GM19240 (cell line): ENCODE results near the gene IL15.
A peak's percentile ranks its signal among the peaks of the same experiment; 100 is the strongest.
"Not testable (repeated sequence)": the region's sequence is repeated elsewhere in the genome, so short reads cannot be mapped to it uniquely, and the experiment has no call there.

Experiments used
- DNase-seq: peaks from one replicate; pipeline ENCODE4 v3.0.0; 2011; ENCODE audit warnings: low spot score; ENCODE audit not compliant: insufficient read length

The IL15 gene, protein sequence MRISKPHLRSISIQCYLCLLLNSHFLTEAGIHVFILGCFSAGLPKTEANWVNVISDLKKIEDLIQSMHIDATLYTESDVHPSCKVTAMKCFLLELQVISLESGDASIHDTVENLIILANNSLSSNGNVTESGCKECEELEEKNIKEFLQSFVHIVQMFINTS

DNA sequence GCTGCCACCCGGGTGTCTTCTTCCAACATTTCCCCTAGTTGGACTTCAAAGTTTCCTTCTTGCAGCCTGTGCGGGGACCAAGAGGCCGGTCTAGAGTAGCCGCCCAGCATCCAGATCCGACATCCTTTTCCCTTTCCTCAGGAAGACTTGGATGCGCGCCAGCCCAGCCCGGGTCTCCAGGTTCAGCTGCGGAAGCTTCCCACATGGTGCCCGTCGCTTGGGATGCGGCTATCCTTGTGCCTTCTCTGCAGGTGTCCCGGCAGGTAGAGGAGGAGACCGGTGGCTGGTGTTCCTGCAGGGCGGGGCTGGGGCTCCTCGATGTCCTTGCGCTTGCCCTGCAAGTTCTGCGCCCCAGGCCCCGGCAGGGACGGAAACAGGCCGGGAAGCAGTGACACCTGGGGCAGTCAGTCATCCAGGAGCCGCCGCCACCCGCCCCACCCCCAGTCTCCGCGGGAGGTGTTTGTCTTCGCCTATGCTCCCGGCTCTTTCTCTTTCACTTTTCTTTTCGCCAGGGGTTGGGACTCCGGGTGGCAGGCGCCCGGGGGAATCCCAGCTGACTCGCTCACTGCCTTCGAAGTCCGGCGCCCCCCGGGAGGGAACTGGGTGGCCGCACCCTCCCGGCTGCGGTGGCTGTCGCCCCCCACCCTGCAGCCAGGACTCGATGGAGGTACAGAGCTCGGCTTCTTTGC, at the start of gene IL15:
Gene IL15 (plus strand): TSS at position 502 of the 689 bp plus-strand sequence. CDS start 82,882 bp downstream, outside the sequence.
- DNase-seq = peak; percentile 46

DNA sequence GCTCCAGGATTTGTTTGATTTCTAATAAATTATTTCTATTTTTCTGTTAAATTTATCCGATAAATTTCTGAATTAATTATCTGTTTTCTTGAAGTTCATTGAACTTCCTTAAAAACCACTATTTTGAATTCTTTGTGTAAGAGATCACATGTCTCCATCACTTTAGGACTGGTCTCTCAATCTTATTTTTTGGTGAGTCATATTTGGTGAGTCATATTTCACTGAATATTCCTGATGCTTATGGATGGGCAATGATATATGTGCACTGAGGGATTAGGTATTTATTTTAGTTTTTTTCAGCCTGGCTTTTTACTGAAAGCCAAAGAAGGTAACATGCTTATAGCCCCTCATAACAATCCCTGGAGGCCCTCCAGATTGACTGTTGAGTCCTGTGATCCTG, 48.5 kb upstream of the IL15 start:
- no peak for DNase-seq

DNA sequence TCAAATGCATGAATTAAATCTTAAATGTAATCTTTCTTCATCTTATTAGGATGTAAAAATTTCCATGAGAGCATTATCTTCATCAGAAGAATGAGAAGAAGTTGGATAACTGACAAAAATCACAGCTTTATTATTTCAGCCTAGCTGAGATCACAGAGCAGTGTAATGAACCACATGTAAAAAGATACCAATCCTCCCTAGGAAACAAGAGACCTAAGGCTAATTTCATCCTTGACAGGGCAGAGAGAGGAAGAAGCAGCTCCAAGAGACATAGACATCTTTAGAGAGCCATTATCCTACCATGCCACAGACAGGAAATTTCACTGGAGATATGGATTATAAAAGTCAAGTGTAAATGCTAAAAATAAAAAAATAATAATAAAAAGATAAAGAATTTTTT, 40.9 kb upstream of the IL15 start:
- no peak for DNase-seq

DNA sequence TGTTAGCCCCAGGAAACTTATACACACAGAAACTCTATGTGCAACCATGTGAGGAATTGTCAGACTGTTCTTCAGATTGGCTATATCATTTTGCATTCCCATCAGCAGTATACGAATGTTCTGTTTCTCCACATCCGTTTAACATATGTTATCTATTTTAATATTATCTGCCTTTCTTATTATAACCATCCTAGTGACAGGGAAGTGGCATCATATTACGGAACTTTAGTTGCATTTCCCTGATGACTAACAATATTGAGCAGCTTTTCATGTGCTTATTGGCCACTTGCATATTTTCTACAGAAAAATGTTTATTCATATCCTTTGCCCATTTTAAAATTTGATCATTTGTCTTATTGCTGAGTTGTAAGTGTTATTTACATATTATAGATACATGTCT, 36.5 kb upstream of the IL15 start:
- DNase-seq = no peak

DNA sequence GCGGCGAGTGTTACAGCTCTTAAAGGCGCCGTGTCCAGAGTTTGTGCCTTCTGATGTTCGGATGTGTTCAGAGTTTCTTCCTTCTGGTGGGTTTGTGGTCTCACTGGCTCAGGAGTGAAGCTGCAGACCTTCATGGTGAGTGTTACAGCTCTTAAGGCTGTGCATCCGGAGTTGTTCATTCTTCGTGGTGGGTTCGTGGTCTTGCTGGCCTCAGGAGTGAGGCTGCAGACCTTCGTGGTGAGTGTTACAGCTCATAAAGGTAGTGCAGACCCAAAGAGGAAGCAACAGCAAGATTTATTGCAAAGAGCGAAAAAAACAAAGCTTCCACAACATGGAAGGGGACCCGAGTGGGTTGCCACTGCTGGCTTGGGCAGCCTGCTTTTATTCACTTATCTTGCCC, 31.7 kb upstream of the IL15 start:
- DNase-seq = not testable (repeated sequence)

DNA sequence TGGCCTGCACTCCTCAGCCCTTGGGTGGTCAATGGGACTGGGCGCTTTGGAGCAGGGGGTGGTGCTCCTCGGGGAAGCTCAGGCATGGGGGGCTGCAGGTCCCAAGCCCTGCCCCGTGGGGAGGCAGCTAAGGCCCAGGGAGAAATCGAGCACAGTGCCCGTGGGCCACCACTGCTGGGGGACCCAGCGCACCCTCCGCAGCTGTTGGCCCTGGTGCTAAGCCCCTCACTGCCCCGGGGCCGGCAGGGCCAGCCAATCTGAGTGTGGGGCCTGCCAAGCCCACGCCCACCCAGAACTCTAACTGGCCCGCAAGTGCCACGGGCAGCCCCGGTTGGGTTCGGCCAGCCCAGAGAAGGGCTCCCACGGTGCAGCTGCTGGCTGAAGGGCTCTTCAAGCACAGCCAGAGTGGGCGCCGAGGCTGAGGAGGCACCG, 30.9 kb upstream of the IL15 start:
- no peak for DNase-seq

DNA sequence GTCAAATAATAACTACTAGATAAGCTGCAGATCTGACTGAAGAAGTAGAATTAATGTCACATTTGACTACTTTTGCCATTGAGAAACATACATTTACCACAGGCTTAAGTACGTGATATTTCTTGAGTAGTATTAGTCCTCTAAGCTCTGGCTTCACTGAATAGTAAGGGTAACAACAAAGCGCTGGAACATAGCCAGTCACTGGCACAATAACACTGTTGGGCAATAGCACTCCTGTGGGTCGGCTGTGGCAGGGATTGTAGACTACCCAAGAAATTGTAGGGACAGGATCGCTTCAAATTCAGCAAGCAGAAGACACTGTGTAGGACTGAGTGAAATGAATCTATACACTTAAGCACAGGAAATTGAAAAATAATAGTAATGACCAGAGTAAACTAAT, 27.1 kb upstream of the IL15 start:
- DNase-seq = no peak

DNA sequence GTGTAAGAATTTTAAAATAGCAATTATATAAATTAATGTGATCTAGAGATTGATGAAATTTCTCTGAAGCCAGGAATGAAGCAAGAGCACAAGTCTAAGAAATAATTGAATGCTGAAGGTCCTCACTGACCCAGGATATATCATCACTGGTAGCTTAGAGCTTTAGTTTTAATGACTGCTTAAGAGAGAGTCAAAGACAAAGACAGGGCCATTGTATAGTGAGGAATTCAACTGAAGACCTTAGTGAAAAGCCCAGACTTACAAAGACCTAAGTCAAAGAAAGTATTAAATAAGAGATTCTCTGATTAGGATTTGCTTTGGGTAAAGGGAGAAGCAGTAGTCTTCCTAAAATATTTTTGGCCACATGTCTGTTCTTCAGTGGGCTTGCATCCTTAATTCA, 26.0 kb upstream of the IL15 start:
- DNase-seq = no peak

DNA sequence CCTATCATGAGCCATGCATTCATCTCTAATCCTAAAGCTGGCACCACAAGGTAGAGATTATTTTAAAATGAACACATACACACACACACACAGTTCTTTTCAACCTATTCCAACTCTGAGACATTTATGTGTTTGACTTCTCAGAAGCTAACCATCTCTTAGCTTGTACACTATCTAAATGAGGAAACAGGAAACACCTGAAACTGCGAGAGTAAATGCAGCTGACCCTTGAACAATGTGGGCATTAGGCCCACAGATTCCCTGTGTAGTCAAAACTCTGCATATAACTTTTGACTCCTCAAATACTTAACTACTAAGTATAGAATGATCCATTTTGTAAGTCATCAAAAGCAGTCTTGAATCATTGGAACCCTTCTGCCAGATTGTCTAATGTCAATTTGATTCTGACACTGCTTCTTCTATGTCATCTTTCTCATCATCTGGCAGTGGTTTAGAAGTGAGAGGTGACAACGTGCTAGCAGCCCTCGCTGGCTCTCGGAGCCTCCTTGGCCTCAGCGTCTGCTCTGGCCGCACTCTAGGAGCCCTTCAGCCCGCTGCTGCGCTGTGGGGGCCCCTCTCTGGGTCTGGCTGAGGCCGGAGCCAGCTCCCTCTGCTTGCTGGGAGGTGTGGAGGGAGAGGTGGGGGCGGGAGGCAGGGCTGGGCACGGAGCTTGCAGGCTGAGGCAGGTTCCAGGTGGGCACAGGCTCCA, 21.4 kb upstream of the IL15 start:
- DNase-seq = no peak

DNA sequence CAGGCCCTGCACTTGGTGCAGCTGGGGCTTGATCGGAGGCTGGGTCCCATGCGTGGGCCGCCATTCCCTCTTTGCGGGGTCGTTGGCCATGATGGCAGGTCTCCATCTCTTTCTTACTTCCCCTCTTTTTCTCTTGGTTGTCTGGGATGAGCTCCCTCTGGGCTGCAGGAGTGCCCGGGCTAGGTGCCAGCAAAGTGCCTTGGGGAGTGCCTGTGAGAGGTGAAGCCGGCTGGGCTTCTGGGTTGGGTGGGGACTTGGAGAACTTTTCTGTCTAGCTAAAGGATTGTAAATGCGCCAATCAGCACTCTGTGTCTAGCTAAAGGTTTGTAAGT, 20.8 kb upstream of the IL15 start:
- DNase-seq = not testable (repeated sequence)

DNA sequence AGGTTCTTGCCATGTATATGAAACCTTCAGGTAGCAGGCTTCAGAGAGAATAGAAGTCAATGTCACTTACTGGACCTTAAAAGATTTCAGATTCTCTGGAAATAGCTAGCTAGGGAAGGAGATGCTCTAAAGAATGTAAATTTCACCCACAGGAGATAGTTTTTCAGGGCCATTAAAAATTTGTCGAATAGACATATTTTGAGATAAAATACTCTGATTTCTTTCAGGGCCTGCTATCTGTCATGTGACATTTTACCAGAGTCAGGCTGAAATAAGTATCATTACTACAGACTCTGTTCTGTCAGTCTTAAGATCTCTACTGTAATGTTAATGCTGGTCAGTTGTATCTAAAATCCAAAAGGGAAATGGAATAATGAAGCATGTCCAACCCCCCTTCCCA, 15.7 kb upstream of the IL15 start:
- no peak for DNase-seq

DNA sequence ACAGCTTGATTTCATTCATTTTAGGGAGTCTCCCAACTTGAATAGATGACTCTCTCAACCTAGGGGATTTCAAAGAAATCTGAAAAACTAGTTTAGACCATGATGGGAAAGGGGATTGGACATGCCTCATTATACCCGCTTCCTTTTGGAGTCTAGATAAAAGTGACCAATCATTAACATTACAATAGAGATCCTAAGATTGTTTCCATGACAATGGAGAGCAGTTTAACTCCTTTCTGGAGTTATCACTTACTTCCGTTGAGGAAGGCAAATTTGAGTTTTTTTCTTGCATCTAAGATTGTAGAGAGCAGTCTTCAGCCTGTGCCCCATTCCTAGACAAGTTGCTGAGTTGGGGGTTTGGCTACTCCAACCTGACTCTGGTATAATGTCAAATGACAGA, 11.4 kb upstream of the IL15 start:
- no peak for DNase-seq

DNA sequence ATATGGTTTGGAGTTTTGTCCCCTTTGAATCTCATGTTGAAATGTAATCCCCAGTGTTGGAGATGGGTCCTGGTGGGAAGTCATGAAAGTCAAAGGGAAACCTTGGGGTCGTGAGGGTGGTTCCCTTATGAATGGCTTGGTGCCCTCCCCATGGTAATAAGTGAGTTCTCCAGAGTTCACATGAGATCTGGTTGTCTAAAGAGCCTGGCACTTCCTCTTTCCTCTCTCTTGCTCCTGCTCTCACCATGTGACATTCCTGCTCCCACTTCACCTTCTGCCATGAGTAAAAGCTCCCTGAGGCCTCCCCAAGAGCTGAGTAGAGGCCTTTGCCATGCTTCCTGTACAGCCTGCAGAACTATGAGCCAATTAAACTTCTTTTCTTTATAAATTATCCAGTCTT, 5.5 kb upstream of the IL15 start:
- DNase-seq = no peak

DNA sequence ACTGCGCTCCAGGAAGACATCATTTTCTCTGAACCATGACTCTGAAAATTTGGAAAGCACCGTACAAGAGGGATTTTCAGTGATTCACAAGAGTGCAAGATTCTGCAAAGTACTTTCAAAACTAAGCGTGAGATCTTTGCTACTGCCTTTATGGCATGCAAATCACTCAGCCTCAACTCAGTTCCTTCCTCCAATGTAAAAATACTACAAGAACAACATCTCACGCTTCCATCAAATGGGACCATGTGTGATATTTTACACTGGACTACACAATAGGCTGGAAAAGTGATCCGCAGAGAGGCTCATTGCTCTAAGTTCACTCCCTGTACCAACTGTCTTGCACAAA, 674 bp upstream of the IL15 start:
- DNase-seq = no peak

DNA sequence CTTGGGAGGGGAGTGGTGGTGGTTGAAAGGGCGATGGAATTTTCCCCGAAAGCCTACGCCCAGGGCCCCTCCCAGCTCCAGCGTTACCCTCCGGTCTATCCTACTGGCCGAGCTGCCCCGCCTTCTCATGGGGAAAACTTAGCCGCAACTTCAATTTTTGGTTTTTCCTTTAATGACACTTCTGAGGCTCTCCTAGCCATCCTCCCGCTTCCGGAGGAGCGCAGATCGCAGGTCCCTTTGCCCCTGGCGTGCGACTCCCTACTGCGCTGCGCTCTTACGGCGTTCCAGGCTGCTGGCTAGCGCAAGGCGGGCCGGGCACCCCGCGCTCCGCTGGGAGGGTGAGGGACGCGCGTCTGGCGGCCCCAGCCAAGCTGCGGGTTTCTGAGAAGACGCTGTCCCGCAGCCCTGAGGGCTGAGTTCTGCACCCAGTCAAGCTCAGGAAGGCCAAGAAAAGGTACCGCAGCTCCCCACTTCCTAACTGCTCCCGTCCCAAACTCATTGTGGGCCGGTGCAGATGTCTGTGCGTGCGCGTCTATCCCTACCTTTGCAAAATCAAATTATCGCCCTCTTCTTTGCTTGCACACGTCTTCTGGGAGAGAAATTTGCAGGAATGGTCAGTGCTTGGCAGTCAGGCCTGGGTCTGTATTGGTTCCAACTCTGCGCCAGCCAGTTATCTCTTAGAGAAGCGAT, 533 bp downstream of the IL15 start:
- DNase-seq = peak; percentile 20

DNA sequence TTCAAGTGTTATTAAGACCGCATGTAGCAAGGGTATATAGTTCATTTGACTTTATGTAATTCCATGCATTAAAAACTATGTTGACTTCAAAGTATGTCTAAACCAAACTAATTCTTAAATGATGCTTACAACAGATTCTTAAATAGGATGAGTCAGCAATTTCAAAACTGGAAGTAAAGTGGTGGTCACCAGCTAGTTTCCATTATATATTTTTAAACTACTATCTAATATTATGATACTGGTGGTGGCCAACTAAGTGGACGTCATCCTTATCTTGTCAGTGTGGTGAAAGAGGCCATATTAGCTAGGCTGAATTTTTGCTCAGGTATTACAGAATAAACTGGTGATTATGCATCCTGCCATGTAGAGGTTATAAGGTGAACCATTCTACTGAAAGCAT, 1.2 kb downstream of the IL15 start:
- DNase-seq = no peak

DNA sequence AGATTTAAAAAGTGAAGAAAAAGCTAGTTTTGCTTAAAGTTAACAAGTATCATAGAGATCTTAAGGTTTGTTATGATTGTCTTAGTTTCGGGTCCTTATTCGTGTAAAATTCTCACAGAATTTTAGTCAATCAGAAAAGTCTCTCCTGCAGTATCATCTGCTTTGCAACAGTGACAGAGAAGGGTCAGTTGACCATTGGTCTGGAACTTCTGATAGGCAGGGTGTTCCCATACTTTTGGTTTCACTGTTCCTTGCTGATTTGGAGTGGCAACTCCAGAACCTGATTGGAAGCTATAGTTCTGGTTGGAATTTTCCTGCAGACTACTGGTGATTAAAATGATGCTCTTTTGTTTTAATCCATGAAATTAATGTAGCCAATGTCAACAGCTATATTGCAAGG, 1.8 kb downstream of the IL15 start:
- no peak for DNase-seq

DNA sequence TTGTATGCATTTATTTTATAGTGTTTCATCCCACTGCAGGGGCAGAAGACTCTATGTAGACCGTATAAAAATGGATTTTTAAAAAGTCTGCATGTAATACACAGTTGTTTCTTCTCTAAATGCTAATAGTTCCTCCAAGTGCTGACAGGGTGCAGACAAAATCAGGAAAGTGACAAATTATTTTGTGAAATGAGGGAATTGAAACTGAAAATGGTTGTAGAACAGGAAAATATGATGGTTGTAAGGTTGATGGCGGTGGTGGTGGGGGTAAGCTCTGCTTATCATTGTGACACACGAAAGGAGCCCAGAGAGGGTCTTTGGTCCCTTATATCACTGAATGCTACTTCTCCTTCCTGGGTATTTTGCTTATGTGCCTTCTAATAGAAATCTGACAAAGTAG, 4.3 kb downstream of the IL15 start:
- no peak for DNase-seq

DNA sequence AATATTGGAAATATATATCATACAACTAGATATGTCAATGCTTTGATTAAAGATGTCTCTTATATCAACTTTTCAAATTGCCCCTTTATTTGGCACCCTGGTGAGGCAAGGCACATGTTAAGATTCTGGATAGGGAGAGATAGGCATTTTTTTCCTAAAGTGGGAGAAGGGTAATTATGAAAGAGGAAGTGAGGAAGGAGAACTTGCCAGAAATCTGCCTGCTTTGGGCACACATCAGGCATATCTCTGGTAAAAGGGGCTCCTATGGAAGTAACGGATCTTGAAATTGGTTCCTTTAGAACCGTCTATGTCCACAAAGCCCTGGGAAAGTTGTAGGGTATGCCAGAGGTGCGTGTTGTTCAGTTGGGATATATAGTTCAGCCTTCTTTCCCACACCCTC, 5.7 kb downstream of the IL15 start:
- no peak for DNase-seq

DNA sequence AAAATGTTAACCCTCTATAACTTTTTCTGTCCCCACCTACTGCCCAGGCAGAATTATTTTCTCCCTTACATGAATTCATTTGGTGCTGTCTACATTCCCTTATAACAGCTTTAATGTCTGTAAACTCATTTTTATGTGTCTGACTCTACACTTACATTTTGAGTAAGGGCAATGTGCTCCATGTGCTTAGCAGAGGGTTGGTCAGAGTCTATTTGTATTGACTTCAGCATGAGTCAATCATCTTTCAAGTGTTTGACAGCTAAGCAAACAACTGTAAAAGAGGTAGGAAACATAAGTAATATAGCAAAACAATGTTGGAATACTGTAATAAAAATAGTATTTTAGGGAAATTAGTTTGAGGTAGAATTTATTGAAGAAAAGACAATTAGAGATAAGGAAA, 6.3 kb downstream of the IL15 start:
- no peak for DNase-seq

DNA sequence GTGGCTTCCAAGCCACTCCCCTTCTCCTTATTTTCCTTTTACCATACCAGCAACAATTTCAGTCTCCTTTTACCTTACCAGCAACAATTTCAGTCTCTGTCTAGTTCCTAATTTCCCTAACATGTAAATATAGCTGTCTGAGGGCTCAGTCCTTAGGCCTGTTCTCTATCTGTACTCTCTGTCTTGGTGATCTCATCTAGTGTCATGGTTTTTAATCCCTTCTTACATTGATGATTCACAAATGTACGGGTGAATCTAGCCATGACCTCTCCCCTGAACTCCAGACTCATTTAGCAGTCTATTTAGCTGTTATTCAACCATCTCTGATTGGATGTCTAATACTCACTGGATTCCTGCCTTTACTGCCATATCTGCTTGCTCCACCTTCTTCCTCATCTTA, 7.2 kb downstream of the IL15 start:
- DNase-seq = no peak

DNA sequence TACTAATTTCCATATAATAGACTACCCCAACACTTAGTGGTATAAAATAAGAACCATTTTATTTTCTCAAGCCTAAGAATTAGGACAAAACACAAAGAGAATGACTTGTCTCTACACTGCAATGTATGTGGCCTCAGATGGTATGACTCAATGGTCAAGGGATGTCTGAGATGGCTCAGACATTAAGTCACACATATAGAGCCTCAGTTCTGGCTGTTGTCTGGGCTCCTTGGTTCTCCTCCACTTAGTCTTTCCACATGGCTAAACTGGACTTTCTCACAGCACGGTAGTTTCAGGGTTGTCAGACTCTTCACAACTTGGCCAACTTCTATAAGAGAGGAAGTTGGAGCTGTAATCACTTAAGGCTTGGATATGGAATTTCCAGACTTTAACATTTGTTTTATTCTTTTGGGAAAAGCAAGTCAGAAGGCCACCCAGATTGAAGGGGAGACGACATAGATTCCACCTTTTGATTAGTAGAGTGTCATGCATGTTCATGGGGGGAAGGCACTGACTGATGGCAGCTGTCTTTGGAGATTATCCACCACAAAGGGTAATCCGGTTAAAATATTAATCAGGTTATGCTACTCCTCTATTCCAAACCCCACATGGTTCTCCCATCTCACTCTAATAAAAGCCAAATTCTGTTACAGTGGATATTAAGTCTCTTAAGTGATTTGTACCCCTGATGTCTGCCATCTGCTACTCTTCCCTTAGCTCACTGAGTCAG, 9.4 kb downstream of the IL15 start:
- DNase-seq = no peak
